A673 (cell line): Measurements from ENCODE around the gene HS3ST5. TPM values are rescaled to one million over a fixed set of nuclear protein-coding genes. Genes with fewer than 3 reads are reported as not detected.

Experiments
- Bru-seq: library from RNA; stranded (reverse); fragments of 400-500 nt; gene quantifications from one replicate; lab custom pipeline; 2021; lab: Mats Ljungman, UMichigan
- BruChase-seq, 2 experiments: library from RNA; stranded (reverse); fragments of 400-500 nt; gene quantifications; one replicate each; lab custom pipeline; 2021; lab: Mats Ljungman, UMichigan
- BruUV-seq: library from RNA; stranded (reverse); fragments of 400-500 nt; replicated peaks from 2 replicates; lab custom pipeline; 2021; lab: Mats Ljungman, UMichigan
- CTCF ChIA-PET: fragments of 300-600 bp; sonication (Branson Sonifier 250); formaldehyde crosslinking; loops from one replicate; lab custom pipeline; 2022; ENCODE audit warnings: antibody characterized with exemption; lab: Charles Lee
- POLR2A ChIA-PET: fragments of 300-600 bp; sonication (Branson Sonifier 250); formaldehyde crosslinking; loops from one replicate; lab custom pipeline; 2022; ENCODE audit warnings: antibody characterized with exemption; ENCODE audit not compliant: low non-redundant PET; lab: Charles Lee
- DNase-seq: peaks from one replicate; pipeline ENCODE4 v3.0.0-alpha.2; 2015; ENCODE audit warnings: low spot score
- H3K27ac ChIP-seq: fragments of 200-600 bp; sonication (generic); 2 replicates; pipeline ENCODE4 v1.5.1; 2016; ENCODE audit warnings: mixed run types, low read depth, mild to moderate bottlenecking, mixed read lengths, antibody characterized with exemption, low read length; ENCODE audit not compliant: poor library complexity, severe bottlenecking
- H3K27me3 ChIP-seq: fragments of 200-600 bp; sonication (generic); replicated peaks from 2 replicates; pipeline ENCODE4 v1.6.1; 2017; ENCODE audit warnings: mixed run types, low read depth, mild to moderate bottlenecking, mixed read lengths, antibody characterized with exemption, low read length; ENCODE audit not compliant: insufficient read depth, poor library complexity
- H3K36me3 ChIP-seq: fragments of 200-600 bp; sonication (generic); 2 replicates; pipeline ENCODE4 v1.6.1; 2016; ENCODE audit warnings: mixed run types, mild to moderate bottlenecking, mixed read lengths, antibody characterized with exemption, low read length; ENCODE audit not compliant: insufficient read depth, poor library complexity, severe bottlenecking
- H3K4me1 ChIP-seq: fragments of 200-600 bp; sonication (generic); 2 replicates; pipeline ENCODE4 v1.6.1; 2017; ENCODE audit warnings: mixed run types, mild to moderate bottlenecking, mixed read lengths, antibody characterized with exemption, low read length; ENCODE audit not compliant: insufficient read depth, poor library complexity, severe bottlenecking
- H3K4me3 ChIP-seq: fragments of 200-600 bp; sonication (generic); 2 replicates; pipeline ENCODE4 v1.5.1; 2016; ENCODE audit warnings: low read depth, mixed run types, mild to moderate bottlenecking, mixed read lengths, low read length; ENCODE audit not compliant: poor library complexity, severe bottlenecking
- H3K9me3 ChIP-seq: fragments of 200-600 bp; sonication (generic); 2 replicates; pipeline ENCODE4 v1.6.1; 2016; ENCODE audit warnings: mixed run types, low read depth, mild to moderate bottlenecking, mixed read lengths, antibody characterized with exemption, low read length; ENCODE audit not compliant: poor library complexity, severe bottlenecking
- EZH2 ChIP-seq: fragments of 200-600 bp; sonication (generic); IDR thresholded peaks from 2 replicates; pipeline ENCODE4 v1.6.1; 2017; ENCODE audit warnings: borderline replicate concordance, low read depth, mild to moderate bottlenecking, mixed read lengths, antibody characterized with exemption, low read length; ENCODE audit not compliant: poor library complexity, severe bottlenecking
- intact Hi-C: fragments of 100-400 bp; cut with micrococcal nuclease; formaldehyde crosslinking; loops from one replicate; pipeline ENCODE4 v1.10.0; 2022; ENCODE audit not compliant: unreplicated experiment
- long read RNA-seq: library from polyadenylated mRNA; stranded (forward); transcript quantifications from one replicate; pipeline ENCODE4 v2.0.0, GENCODE V29; 2022
- total RNA-seq: library from RNA; stranded (reverse); gene quantifications from 2 replicates; pipeline ENCODE4 v1.2.3, GENCODE V29; 2021
- TF ChIP-seq, protein P1 (sequence below): fragments of 300-800, 200-600 bp; sonication (generic); conservative IDR thresholded peaks from 2 replicates; pipeline ENCODE4 v1.5.1; 2017; ENCODE audit warnings: low read depth, mild to moderate bottlenecking, antibody characterized with exemption, low read length, moderate library complexity, mixed read lengths

Gene HS3ST5, protein sequence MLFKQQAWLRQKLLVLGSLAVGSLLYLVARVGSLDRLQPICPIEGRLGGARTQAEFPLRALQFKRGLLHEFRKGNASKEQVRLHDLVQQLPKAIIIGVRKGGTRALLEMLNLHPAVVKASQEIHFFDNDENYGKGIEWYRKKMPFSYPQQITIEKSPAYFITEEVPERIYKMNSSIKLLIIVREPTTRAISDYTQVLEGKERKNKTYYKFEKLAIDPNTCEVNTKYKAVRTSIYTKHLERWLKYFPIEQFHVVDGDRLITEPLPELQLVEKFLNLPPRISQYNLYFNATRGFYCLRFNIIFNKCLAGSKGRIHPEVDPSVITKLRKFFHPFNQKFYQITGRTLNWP
- total RNA-seq (not detected in 2 replicates), Bru-seq, nascent RNA (percentile 4 among the genes with signal in this experiment), BruChase-seq, experiment 1, labeled RNA remaining after a 2-hour chase (percentile 2 among the genes with signal in this experiment), BruChase-seq, experiment 2, labeled RNA remaining after a 6-hour chase (percentile 1 among the genes with signal in this experiment)
- long read RNA-seq = 0 reads

DNA sequence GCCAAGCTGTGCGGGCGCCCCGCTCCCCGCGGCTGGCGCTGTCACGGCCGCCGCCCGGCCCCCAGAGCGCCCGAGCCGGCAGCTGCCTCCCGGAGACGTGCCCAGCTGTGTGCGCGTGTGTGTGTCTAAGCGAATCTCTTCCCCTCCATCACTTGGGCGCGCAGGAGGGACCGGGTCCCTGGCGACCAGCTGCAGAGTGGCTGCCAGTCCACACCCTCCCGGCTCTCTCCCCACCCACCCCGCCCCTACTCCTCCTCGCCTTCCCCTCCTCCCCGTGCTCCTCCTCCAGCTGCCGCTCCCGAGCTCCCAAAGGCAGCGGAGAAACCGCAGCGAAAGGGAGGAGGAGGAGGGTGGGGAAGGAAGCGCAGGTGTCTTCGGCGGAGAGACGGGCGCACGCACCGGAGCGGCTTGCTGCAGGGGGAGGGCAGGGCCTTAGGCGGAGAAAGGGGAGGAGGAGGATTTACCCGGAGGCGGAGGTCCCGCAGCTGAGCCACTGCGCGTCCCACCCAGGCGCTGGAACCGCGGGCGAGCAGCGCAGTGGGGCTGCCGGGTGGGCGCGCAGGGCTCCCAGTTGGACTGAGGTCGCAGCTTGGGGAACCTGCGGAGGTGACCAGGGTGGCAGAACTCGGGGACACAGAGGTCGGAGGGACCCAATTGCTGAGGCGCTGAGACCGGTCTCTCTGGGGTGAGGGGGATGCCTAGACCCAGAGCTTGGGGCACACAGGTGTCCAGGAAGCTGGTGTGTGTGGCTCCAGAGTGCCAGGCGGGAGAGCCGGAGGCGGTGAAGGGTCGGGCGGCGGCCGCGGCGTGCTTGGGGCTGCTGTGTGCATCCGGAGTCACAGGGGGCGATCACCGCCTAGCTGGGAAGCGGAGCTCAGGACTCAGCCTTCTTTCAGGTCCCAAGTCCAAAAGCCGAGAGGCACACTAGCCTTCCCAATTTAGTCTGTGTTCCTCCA is at the start of gene HS3ST5:
Gene HS3ST5, minus strand, starts transcription at position 198 of the 956 bp plus-strand sequence. CDS start 280,178 bp downstream, outside the sequence.
- ChIA-PET CTCF (no interaction called here), POLR2A (no interaction called here)
- Histone ChIP-seq H3K27ac (no peak within 1 kb of the TSS), H3K9me3 (no peaks in the 10 kb centered on the region), H3K4me3 (peak within 1 kb of the TSS; percentile 38), H3K27me3 (peaks cover 78% of the 10 kb centered on the region), H3K36me3 (no peaks in the 10 kb centered on the region), H3K4me1 (peaks cover 10% of the 10 kb centered on the region)
- no peak for TF ChIP-seq EZH2
- TF ChIP-seq, protein P1, sequence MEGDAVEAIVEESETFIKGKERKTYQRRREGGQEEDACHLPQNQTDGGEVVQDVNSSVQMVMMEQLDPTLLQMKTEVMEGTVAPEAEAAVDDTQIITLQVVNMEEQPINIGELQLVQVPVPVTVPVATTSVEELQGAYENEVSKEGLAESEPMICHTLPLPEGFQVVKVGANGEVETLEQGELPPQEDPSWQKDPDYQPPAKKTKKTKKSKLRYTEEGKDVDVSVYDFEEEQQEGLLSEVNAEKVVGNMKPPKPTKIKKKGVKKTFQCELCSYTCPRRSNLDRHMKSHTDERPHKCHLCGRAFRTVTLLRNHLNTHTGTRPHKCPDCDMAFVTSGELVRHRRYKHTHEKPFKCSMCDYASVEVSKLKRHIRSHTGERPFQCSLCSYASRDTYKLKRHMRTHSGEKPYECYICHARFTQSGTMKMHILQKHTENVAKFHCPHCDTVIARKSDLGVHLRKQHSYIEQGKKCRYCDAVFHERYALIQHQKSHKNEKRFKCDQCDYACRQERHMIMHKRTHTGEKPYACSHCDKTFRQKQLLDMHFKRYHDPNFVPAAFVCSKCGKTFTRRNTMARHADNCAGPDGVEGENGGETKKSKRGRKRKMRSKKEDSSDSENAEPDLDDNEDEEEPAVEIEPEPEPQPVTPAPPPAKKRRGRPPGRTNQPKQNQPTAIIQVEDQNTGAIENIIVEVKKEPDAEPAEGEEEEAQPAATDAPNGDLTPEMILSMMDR = peak; percentile 31
- intact Hi-C loops = no loop called here
- peak; percentile 23 for DNase-seq
- no TSS peak for BruUV-seq

DNA sequence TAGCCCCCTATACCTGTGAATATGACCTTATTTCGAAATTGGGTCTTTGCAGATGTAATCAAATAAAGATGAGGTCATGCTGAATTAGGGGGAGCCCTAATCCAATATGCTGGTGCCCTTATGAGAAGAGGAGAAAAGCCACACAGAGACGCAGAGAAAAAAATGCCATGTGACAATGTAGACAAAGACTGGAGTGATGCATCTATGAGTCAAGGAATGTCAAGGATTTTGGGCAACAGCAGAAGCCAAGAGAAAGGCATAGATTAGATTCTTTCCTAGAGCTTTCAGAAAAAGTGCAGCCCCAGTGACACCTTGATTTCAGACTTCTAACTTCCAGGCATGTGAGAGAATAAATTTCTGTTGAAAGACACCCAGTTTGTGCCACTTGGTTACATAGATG is 47.4 kb upstream of the HS3ST5 start:
- no TSS peak for BruUV-seq
- CTCF ChIA-PET = no interaction called here
- TF ChIP-seq, protein P1 = no peak
- no peak for TF ChIP-seq EZH2

DNA sequence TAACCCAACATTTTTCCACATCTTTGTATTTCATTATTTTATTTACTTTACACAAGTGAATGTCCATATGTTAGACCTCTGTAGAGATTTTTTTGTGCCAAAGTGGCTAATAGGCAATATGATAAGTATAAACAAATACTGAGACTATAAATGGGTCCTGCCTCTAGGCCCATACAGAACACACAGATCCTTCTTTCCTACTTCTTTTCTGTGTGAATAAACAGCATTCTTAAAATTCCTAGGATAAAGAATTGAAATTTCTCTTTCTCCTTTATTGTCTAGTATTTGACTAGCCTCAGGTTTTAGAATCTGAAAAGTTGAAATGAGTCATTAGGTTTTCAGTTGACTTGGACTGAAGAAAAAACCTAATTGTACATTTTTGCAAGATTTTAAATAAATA is 46.3 kb upstream of the HS3ST5 start:
- Histone ChIP-seq H3K4me3 (no peak overlapping the region), H3K27ac (no peak overlapping the region), H3K36me3 (no peaks in the 10 kb centered on the region), H3K9me3 (no peaks in the 10 kb centered on the region), H3K4me1 (no peaks in the 10 kb centered on the region), H3K27me3 (no peaks in the 10 kb centered on the region)
- BruUV-seq = no TSS peak
- CTCF ChIA-PET = no interaction called here
- TF ChIP-seq, protein P1 = no peak
- TF ChIP-seq EZH2 = no peak
- DNase-seq = no peak
- intact Hi-C loops = no loop called here
- POLR2A ChIA-PET = no interaction called here

More for the DNA sequence above, 47.4 kb upstream of the HS3ST5 start:
- Histone ChIP-seq H3K4me3 (no peak overlapping the region), H3K27ac (no peak overlapping the region), H3K4me1 (no peaks in the 10 kb centered on the region), H3K9me3 (no peaks in the 10 kb centered on the region), H3K36me3 (no peaks in the 10 kb centered on the region), H3K27me3 (no peaks in the 10 kb centered on the region)
- POLR2A ChIA-PET = no interaction called here
- intact Hi-C loops = no loop called here
- no peak for DNase-seq
